Measurements from ENCODE around the gene PLEKHA6.

Gene PLEKHA6

DNA sequence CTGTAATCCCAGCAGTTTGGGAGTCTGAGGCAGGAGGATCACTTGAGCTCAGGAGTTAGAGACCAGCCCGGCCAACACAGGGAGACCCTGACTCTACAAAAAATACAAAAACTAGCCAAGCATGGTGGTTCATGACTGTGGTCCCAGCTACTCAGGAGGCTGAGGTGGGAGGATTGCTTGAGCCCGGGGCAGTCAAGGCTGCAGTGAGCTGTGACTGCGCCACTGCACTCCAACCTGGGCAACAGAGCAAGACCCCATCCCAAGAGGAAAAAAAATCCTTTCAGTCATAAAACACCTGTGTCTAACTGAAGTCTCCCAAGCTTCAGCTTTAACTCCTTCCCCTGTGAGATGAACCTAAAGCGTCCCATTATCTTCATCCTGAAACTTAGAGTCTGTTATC lies 112.9 kb downstream of the PLEKHA6 start:
- Histone ChIP-seq H3K18ac (ENCODE audit: low read length) (no peak overlapping the region), H3K23ac (ENCODE audit: low read length) (no peak overlapping the region), H2BK5ac (ENCODE audit: low read depth, low read length, poor library complexity) (no peak overlapping the region), H4K12ac (ENCODE audit: low read depth, low read length) (no peak overlapping the region), H3K4me2 (ENCODE audit: low read length) (no peak overlapping the region), H2AK5ac (ENCODE audit: low read length) (no peak overlapping the region), H3K4me3 (ENCODE audit: low read depth, low read length) (no peak overlapping the region), H3K14ac (ENCODE audit: low read length) (no peak overlapping the region), H3K4ac (ENCODE audit: low read depth, low read length) (no peak overlapping the region), H4K91ac (ENCODE audit: low read depth, low read length) (no peak overlapping the region), H3K4me1 (ENCODE audit: control insufficient read depth in 1 of 2, insufficient read depth in 2 of 2, low read length in 2 of 2) (peaks cover 0 to 2% of the 10 kb centered on the region in 2 experiments), H2BK12ac (ENCODE audit: low read length) (no peak overlapping the region), H3K36me3 (ENCODE audit: control insufficient read depth in 1 of 2, insufficient read depth in 2 of 2, low read length in 2 of 2) (peaks cover 46 to 50% of the 10 kb centered on the region in 2 experiments), H3K27me3 (ENCODE audit: insufficient read depth, low read length) (no peaks in the 10 kb centered on the region), H2AFZ (ENCODE audit: insufficient read depth, low read length, poor library complexity) (no peak overlapping the region), H3K27ac (ENCODE audit: low read depth, low read length) (no peak overlapping the region), H2BK120ac (ENCODE audit: insufficient read depth, low read length, poor library complexity) (no peak overlapping the region), H3K9me3 (ENCODE audit: insufficient read depth, low read depth, low read length) (peaks cover 5% of the 10 kb centered on the region), H3K9ac (ENCODE audit: low read length) (no peak overlapping the region), H3K79me2 (ENCODE audit: control insufficient read depth, insufficient read depth, low read length, poor library complexity) (no peaks in the 10 kb centered on the region), H4K8ac (ENCODE audit: low read depth, low read length) (no peak overlapping the region), H3K79me1 (ENCODE audit: low read length) (no peaks in the 10 kb centered on the region)
- no CpG with 5 or more reads among the region's 4 CpGs for WGBS (ENCODE audit: extremely low coverage, insufficient coverage, insufficient read length)
- no peak for DNase-seq

DNA sequence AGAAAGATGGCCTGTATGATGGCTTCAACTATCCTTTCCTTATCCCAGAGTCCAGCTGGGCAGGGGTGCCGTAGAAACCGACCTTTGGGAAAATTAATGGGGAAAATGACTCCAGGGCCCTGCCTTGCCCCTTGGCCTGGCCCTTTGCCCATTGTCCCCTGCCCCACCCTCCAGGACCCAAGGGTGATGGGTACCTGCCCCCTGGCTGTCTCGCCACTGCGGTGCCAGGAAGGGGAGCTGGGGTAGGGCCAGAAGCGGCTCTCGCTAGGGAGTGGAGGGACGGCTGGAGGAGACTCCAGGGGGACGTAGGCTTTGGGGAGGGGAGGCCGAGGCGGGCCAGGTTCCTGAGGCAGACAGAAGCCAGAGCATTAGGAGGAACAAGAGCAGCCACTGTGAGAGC lies 116.8 kb downstream of the PLEKHA6 start:
- Histone ChIP-seq H3K14ac (ENCODE audit: low read length) (no peak overlapping the region), H2BK12ac (ENCODE audit: low read length) (no peak overlapping the region), H4K8ac (ENCODE audit: low read depth, low read length) (no peak overlapping the region), H2BK5ac (ENCODE audit: low read depth, low read length, poor library complexity) (no peak overlapping the region), H2BK120ac (ENCODE audit: insufficient read depth, low read length, poor library complexity) (no peak overlapping the region), H3K4ac (ENCODE audit: low read depth, low read length) (no peak overlapping the region), H3K27ac (ENCODE audit: low read depth, low read length) (no peak overlapping the region), H3K79me1 (ENCODE audit: low read length) (no peaks in the 10 kb centered on the region), H3K9me3 (ENCODE audit: insufficient read depth, low read depth, low read length) (peaks cover 2% of the 10 kb centered on the region), H4K12ac (ENCODE audit: low read depth, low read length) (no peak overlapping the region), H3K36me3 (ENCODE audit: control insufficient read depth in 1 of 2, insufficient read depth in 2 of 2, low read length in 2 of 2) (peaks cover 44 to 55% of the 10 kb centered on the region in 2 experiments), H3K9ac (ENCODE audit: low read length) (no peak overlapping the region), H3K4me1 (ENCODE audit: control insufficient read depth in 1 of 2, insufficient read depth in 2 of 2, low read length in 2 of 2) (no peaks in the 10 kb centered on the region), H3K23ac (ENCODE audit: low read length) (no peak overlapping the region), H3K27me3 (ENCODE audit: insufficient read depth, low read length) (no peaks in the 10 kb centered on the region), H3K79me2 (ENCODE audit: control insufficient read depth, insufficient read depth, low read length, poor library complexity) (no peaks in the 10 kb centered on the region), H3K4me3 (ENCODE audit: low read depth, low read length) (no peak overlapping the region), H2AK5ac (ENCODE audit: low read length) (no peak overlapping the region), H3K18ac (ENCODE audit: low read length) (no peak overlapping the region), H3K4me2 (ENCODE audit: low read length) (no peak overlapping the region), H4K91ac (ENCODE audit: low read depth, low read length) (no peak overlapping the region), H2AFZ (ENCODE audit: insufficient read depth, low read length, poor library complexity) (no peak overlapping the region)
- WGBS (ENCODE audit: extremely low coverage, insufficient coverage, insufficient read length): no CpG with 5 or more reads among the region's 10 CpGs
- no peak for DNase-seq

DNA sequence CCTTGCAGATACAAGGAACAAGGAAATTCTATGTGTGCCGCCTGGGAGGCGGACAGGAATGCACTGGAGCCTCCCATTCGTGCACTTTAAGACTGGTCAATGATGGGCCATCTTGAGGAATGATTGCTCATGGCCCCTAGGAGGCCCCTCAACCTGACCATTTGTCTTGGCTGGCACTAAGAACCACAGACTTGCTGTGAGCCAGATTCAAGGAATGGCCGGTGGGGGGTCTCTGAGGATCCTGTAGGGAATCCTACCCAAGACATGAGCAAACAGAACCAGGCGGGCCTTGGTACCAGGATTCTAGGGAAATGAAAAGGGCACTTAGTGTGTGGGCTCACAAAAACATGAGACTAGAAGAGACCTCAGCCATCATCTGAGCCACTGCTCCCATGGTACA lies 117.8 kb downstream of the PLEKHA6 start:
- no peak overlapping the region for H3K27ac ChIP-seq (ENCODE audit: low read depth, low read length)
- H2AFZ ChIP-seq (ENCODE audit: insufficient read depth, low read length, poor library complexity): no peak overlapping the region
- H3K36me3 ChIP-seq (ENCODE audit: control insufficient read depth in 1 of 2, insufficient read depth in 2 of 2, low read length in 2 of 2): peaks cover 40 to 51% of the 10 kb centered on the region in 2 experiments
- H4K91ac ChIP-seq (ENCODE audit: low read depth, low read length): no peak overlapping the region
- H3K23ac ChIP-seq (ENCODE audit: low read length): no peak overlapping the region
- no peak overlapping the region for H4K8ac ChIP-seq (ENCODE audit: low read depth, low read length)
- H4K12ac ChIP-seq (ENCODE audit: low read depth, low read length): no peak overlapping the region
- no peak overlapping the region for H3K9ac ChIP-seq (ENCODE audit: low read length)
- H3K9me3 ChIP-seq (ENCODE audit: insufficient read depth, low read depth, low read length): peaks cover 2% of the 10 kb centered on the region
- no peak overlapping the region for H2BK5ac ChIP-seq (ENCODE audit: low read depth, low read length, poor library complexity)
- WGBS (ENCODE audit: extremely low coverage, insufficient coverage, insufficient read length): no CpG with 5 or more reads among the region's 5 CpGs
- H3K14ac ChIP-seq (ENCODE audit: low read length): no peak overlapping the region
- no peaks in the 10 kb centered on the region for H3K79me1 ChIP-seq (ENCODE audit: low read length)
- H3K4me1 ChIP-seq (ENCODE audit: control insufficient read depth in 1 of 2, insufficient read depth in 2 of 2, low read length in 2 of 2): no peaks in the 10 kb centered on the region
- H2AK5ac ChIP-seq (ENCODE audit: low read length): no peak overlapping the region
- H3K4me2 ChIP-seq (ENCODE audit: low read length): no peak overlapping the region
- no peak overlapping the region for H3K18ac ChIP-seq (ENCODE audit: low read length)
- no peak overlapping the region for H2BK120ac ChIP-seq (ENCODE audit: insufficient read depth, low read length, poor library complexity)
- DNase-seq: no peak
- no peaks in the 10 kb centered on the region for H3K27me3 ChIP-seq (ENCODE audit: insufficient read depth, low read length)
- H3K4me3 ChIP-seq (ENCODE audit: low read depth, low read length): no peak overlapping the region
- no peak overlapping the region for H2BK12ac ChIP-seq (ENCODE audit: low read length)
- no peaks in the 10 kb centered on the region for H3K79me2 ChIP-seq (ENCODE audit: control insufficient read depth, insufficient read depth, low read length, poor library complexity)
- no peak overlapping the region for H3K4ac ChIP-seq (ENCODE audit: low read depth, low read length)

DNA sequence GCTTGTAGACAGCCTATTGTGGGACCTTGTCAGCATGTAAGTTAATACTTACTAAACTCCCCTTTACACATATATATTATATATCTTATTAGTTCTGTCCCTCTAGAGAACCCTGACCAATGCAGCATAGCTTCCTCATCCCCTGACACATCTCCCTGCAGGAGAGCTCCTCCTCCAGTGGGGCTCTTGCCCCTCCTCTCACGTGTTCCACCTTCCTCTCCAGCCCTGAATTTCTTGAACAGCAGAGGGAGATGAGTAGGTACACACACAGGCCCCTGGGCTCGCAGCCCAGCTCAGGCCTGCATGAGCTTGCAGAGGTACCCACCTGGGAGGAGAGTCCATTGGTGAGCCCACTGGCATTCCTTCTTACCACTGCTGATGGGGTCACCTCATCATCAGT lies 118.7 kb downstream of the PLEKHA6 start:
- no peak overlapping the region for H3K4me2 ChIP-seq (ENCODE audit: low read length)
- H3K36me3 ChIP-seq (ENCODE audit: control insufficient read depth in 1 of 2, insufficient read depth in 2 of 2, low read length in 2 of 2): peaks cover 40 to 48% of the 10 kb centered on the region in 2 experiments
- H3K4ac ChIP-seq (ENCODE audit: low read depth, low read length): no peak overlapping the region
- no peak overlapping the region for H3K4me3 ChIP-seq (ENCODE audit: low read depth, low read length)
- H3K23ac ChIP-seq (ENCODE audit: low read length): no peak overlapping the region
- no peak overlapping the region for H4K8ac ChIP-seq (ENCODE audit: low read depth, low read length)
- WGBS (ENCODE audit: extremely low coverage, insufficient coverage, insufficient read length): no CpG with 5 or more reads among the region's 2 CpGs
- no peak overlapping the region for H3K14ac ChIP-seq (ENCODE audit: low read length)
- no peak overlapping the region for H4K12ac ChIP-seq (ENCODE audit: low read depth, low read length)
- no peak overlapping the region for H3K9ac ChIP-seq (ENCODE audit: low read length)
- peaks cover 2% of the 10 kb centered on the region for H3K9me3 ChIP-seq (ENCODE audit: insufficient read depth, low read depth, low read length)
- H3K27me3 ChIP-seq (ENCODE audit: insufficient read depth, low read length): no peaks in the 10 kb centered on the region
- H2BK12ac ChIP-seq (ENCODE audit: low read length): no peak overlapping the region
- no peak overlapping the region for H2AFZ ChIP-seq (ENCODE audit: insufficient read depth, low read length, poor library complexity)
- no peak overlapping the region for H2BK120ac ChIP-seq (ENCODE audit: insufficient read depth, low read length, poor library complexity)
- no peaks in the 10 kb centered on the region for H3K79me1 ChIP-seq (ENCODE audit: low read length)
- no peaks in the 10 kb centered on the region for H3K79me2 ChIP-seq (ENCODE audit: control insufficient read depth, insufficient read depth, low read length, poor library complexity)
- no peaks in the 10 kb centered on the region for H3K4me1 ChIP-seq (ENCODE audit: control insufficient read depth in 1 of 2, insufficient read depth in 2 of 2, low read length in 2 of 2)
- H3K18ac ChIP-seq (ENCODE audit: low read length): no peak overlapping the region
- no peak overlapping the region for H2AK5ac ChIP-seq (ENCODE audit: low read length)
- no peak for DNase-seq
- H3K27ac ChIP-seq (ENCODE audit: low read depth, low read length): no peak overlapping the region
- no peak overlapping the region for H4K91ac ChIP-seq (ENCODE audit: low read depth, low read length)
- no peak overlapping the region for H2BK5ac ChIP-seq (ENCODE audit: low read depth, low read length, poor library complexity)

All from trophoblast cell (in vitro differentiated cells and primary cell).